Neutrophil (primary cell): ENCODE results near the gene EEFSEC.

Experiments
- H3K27ac ChIP-seq: fragments of 200-600 bp; sonication (generic); 2 replicates; pipeline ENCODE4 v1.5.1; 2016; ENCODE audit warnings: mild to moderate bottlenecking, moderate library complexity
- H3K27me3 ChIP-seq: fragments of 200-600 bp; sonication (generic); 2 replicates; pipeline ENCODE4 v1.6.0; 2016; ENCODE audit warnings: mild to moderate bottlenecking
- H3K36me3 ChIP-seq: fragments of 200-600 bp; sonication (generic); 2 replicates; pipeline ENCODE4 v1.5.1; 2017
- H3K4me1 ChIP-seq, 2 experiments: fragments of 200-600 bp in 1 of 2; sonication (generic) in 1 of 2; 1 replicate in 1 of 2; 2 replicates in 1 of 2; pipeline versions ENCODE4 v1.5.1 to v1.6.1; 2013 to 2016; ENCODE audit warnings: low read depth in 1 of 2, low read length in 1 of 2, mild to moderate bottlenecking in 1 of 2, moderate library complexity in 1 of 2; ENCODE audit not compliant: control insufficient read depth in 1 of 2, insufficient read depth in 1 of 2
- H3K4me3 ChIP-seq, 2 experiments: fragments of 200-600 bp in 1 of 2; sonication (generic) in 1 of 2; 1 replicate in 1 of 2; 2 replicates in 1 of 2; pipeline ENCODE4 v1.5.1; 2013 to 2016; ENCODE audit warnings: low read depth in 1 of 2, low read length in 1 of 2, mild to moderate bottlenecking in 1 of 2, moderate library complexity in 1 of 2
- H3K9me3 ChIP-seq: fragments of 200-600 bp; sonication (generic); 2 replicates; pipeline ENCODE4 v1.5.1; 2016
- CTCF ChIP-seq: fragments of 200-600 bp; sonication (generic); IDR thresholded peaks from 2 replicates; pipeline ENCODE4 v1.5.1; 2016; ENCODE audit warnings: antibody characterized with exemption

Gene EEFSEC

GRCh38 chr3:128221328-128221727 lies 68.0 kb downstream of the EEFSEC start:
- no peak overlapping the region for H3K4me3 ChIP-seq
- H3K36me3 ChIP-seq, result no peaks in the 10 kb centered on the region
- no peak for TF ChIP-seq CTCF
- peaks cover 5% of the 10 kb centered on the region for H3K9me3 ChIP-seq
- no peaks in the 10 kb centered on the region for H3K27me3 ChIP-seq
- H3K27ac ChIP-seq, result no peak overlapping the region
- H3K4me1 ChIP-seq, result no peaks in the 10 kb centered on the region

- Histone ChIP-seq H3K36me3 (no peaks in the 10 kb centered on the region), H3K9me3 (peaks cover 5% of the 10 kb centered on the region), H3K4me1 (no peaks in the 10 kb centered on the region), H3K27ac (no peak overlapping the region), H3K27me3 (no peaks in the 10 kb centered on the region), H3K4me3 (no peak overlapping the region)
- TF ChIP-seq CTCF, result no peak
These were observed 69.6 kb downstream of the EEFSEC start for GRCh38 chr3:128222796-128223385.

- no peaks in the 10 kb centered on the region for H3K4me1 ChIP-seq
- no peak for TF ChIP-seq CTCF
- H3K9me3 ChIP-seq, result peaks cover 5% of the 10 kb centered on the region
- no peak overlapping the region for H3K4me3 ChIP-seq
- H3K27ac ChIP-seq, result no peak overlapping the region
- H3K27me3 ChIP-seq, result no peaks in the 10 kb centered on the region
- H3K36me3 ChIP-seq, result no peaks in the 10 kb centered on the region
These were observed 73.0 kb downstream of the EEFSEC start for GRCh38 chr3:128226186-128226725.

- no peak for TF ChIP-seq CTCF
- Histone ChIP-seq H3K4me1 (no peaks in the 10 kb centered on the region), H3K9me3 (peaks cover 5% of the 10 kb centered on the region), H3K27ac (no peak overlapping the region), H3K27me3 (no peaks in the 10 kb centered on the region), H3K4me3 (no peak overlapping the region), H3K36me3 (no peaks in the 10 kb centered on the region)
These were observed 73.6 kb downstream of the EEFSEC start for GRCh38 chr3:128226795-128227395.

- Histone ChIP-seq H3K36me3 (no peaks in the 10 kb centered on the region), H3K4me1 (no peaks in the 10 kb centered on the region), H3K27me3 (no peaks in the 10 kb centered on the region), H3K9me3 (peaks cover 4% of the 10 kb centered on the region), H3K4me3 (no peak overlapping the region), H3K27ac (no peak overlapping the region)
- no peak for TF ChIP-seq CTCF
These were observed 74.2 kb downstream of the EEFSEC start for GRCh38 chr3:128227507-128227906.
